Liver (tissue), 9 donors: Measurements from ENCODE around the gene FRS3. TPM values are rescaled to one million over a fixed set of nuclear protein-coding genes. Genes with fewer than 3 reads are reported as not detected.
A peak's percentile ranks its signal among the peaks of the same experiment; 100 is the strongest.

Experiments
- DNase-seq: peaks from one replicate; pipeline ENCODE4 v3.0.0-alpha.2; 2017; ENCODE audit warnings: low spot score
- H3K27ac ChIP-seq, 2 donors: one replicate each; pipeline ENCODE4 v1.7.0; 2013; ENCODE audit warnings: inconsistent platforms in 2 of 2, low read length in 2 of 2, control low read depth in 1 of 2, low read depth in 1 of 2, mild to moderate bottlenecking in 1 of 2
- H3K27me3 ChIP-seq, 4 donors: one replicate each; pipeline versions ENCODE4 v1.6.1 to v1.7.0; 2013; ENCODE audit warnings: low read length in 3 of 4, inconsistent platforms in 1 of 4, mild to moderate bottlenecking in 1 of 4, moderate library complexity in 1 of 4; ENCODE audit not compliant: control insufficient read depth in 4 of 4, insufficient read depth in 4 of 4
- H3K36me3 ChIP-seq, 4 donors: one replicate each; pipeline versions ENCODE4 v1.6.1 to v1.7.0; 2013; ENCODE audit warnings: low read length in 3 of 4, mild to moderate bottlenecking in 3 of 4, low read depth in 1 of 4, moderate library complexity in 1 of 4; ENCODE audit not compliant: control insufficient read depth in 4 of 4, insufficient read depth in 3 of 4
- H3K4me1 ChIP-seq, 4 donors: one replicate each; pipeline versions ENCODE4 v1.6.1 to v1.7.0; 2013; ENCODE audit warnings: low read length in 3 of 4, mild to moderate bottlenecking in 3 of 4, moderate library complexity in 1 of 4; ENCODE audit not compliant: control insufficient read depth in 4 of 4, insufficient read depth in 4 of 4
- H3K4me3 ChIP-seq, 3 donors: one replicate each; pipeline versions ENCODE4 v1.6.1 to v1.7.0; 2013; ENCODE audit warnings: low read length in 3 of 3, control low read depth in 1 of 3, low read depth in 1 of 3, mild to moderate bottlenecking in 1 of 3
- H3K9ac ChIP-seq, 2 donors: one replicate each; pipeline ENCODE4 v1.7.0; 2013; ENCODE audit warnings: low read length in 2 of 2, mild to moderate bottlenecking in 2 of 2, moderate library complexity in 2 of 2, control low read depth in 1 of 2, low read depth in 1 of 2
- H3K9me3 ChIP-seq, 4 donors: one replicate each; pipeline versions ENCODE4 v1.6.1 to v1.7.0; 2013; ENCODE audit warnings: low read length in 3 of 4; ENCODE audit not compliant: control insufficient read depth in 4 of 4
- ATF3 ChIP-seq: IDR thresholded peaks from 2 replicates; pipeline ENCODE4 v1.6.1; 2016; ENCODE audit warnings: antibody characterized with exemption
- CTCF ChIP-seq: fragments of 150-350 bp; IDR thresholded peaks from 2 replicates; pipeline ENCODE4 v1.5.1; 2017; ENCODE audit warnings: improper control_type of control experiment, low read depth, low read length; ENCODE audit not compliant: missing input control
- EGR1 ChIP-seq, 2 donors: IDR thresholded peaks; 2 replicates each; pipeline ENCODE4 v1.6.1; 2016 to 2018; ENCODE audit warnings: antibody characterized with exemption in 2 of 2, low read depth in 2 of 2
- FOXA1 ChIP-seq: IDR thresholded peaks from 2 replicates; pipeline ENCODE4 v1.6.1; 2016; ENCODE audit warnings: antibody characterized with exemption
- FOXA2 ChIP-seq: IDR thresholded peaks from 2 replicates; pipeline ENCODE4 v1.6.1; 2016; ENCODE audit warnings: antibody characterized with exemption
- GABPA ChIP-seq, 2 donors: IDR thresholded peaks in 1 of 2; conservative IDR thresholded peaks in 1 of 2; 2 replicates each; pipeline ENCODE4 v1.6.1; 2016; ENCODE audit warnings: antibody characterized with exemption in 2 of 2, mild to moderate bottlenecking in 1 of 2, moderate library complexity in 1 of 2
- HNF4A ChIP-seq, 2 donors: conservative IDR thresholded peaks; 2 replicates each; pipeline ENCODE4 v1.6.1; 2016; ENCODE audit warnings: antibody characterized with exemption in 2 of 2, mild to moderate bottlenecking in 2 of 2
- HNF4G ChIP-seq: IDR thresholded peaks from 2 replicates; pipeline ENCODE4 v1.6.1; 2016; ENCODE audit warnings: antibody characterized with exemption
- JUND ChIP-seq, 2 donors: IDR thresholded peaks; 2 replicates each; pipeline ENCODE4 v1.6.1; 2016; ENCODE audit warnings: antibody characterized with exemption in 2 of 2
- MAX ChIP-seq: IDR thresholded peaks from 2 replicates; pipeline ENCODE4 v1.6.1; 2016; ENCODE audit warnings: antibody characterized with exemption
- NR2F2 ChIP-seq: IDR thresholded peaks from 2 replicates; pipeline ENCODE4 v1.6.1; 2016; ENCODE audit warnings: antibody characterized with exemption
- RAD21 ChIP-seq, 2 donors: IDR thresholded peaks; 2 replicates each; pipeline ENCODE4 v1.6.1; 2016; ENCODE audit warnings: antibody characterized with exemption in 2 of 2, mild to moderate bottlenecking in 2 of 2
- REST ChIP-seq: IDR thresholded peaks from 2 replicates; pipeline ENCODE4 v1.6.1; 2016; ENCODE audit warnings: antibody characterized with exemption, mild to moderate bottlenecking
- RXRA ChIP-seq, 2 donors: IDR thresholded peaks; 2 replicates each; pipeline ENCODE4 v1.6.1; 2017 to 2018; ENCODE audit warnings: antibody characterized with exemption in 2 of 2, mild to moderate bottlenecking in 1 of 2
- SP1 ChIP-seq: IDR thresholded peaks from 2 replicates; pipeline ENCODE4 v1.6.1; 2018; ENCODE audit warnings: antibody characterized with exemption, mild to moderate bottlenecking
- TAF1 ChIP-seq: conservative IDR thresholded peaks from 2 replicates; pipeline ENCODE4 v1.6.1; 2016; ENCODE audit warnings: antibody characterized with exemption, mild to moderate bottlenecking
- YY1 ChIP-seq: IDR thresholded peaks from 2 replicates; pipeline ENCODE4 v1.6.1; 2016; ENCODE audit warnings: antibody characterized with exemption, mild to moderate bottlenecking
- ZBTB33 ChIP-seq: IDR thresholded peaks from 2 replicates; pipeline ENCODE4 v1.6.1; 2016; ENCODE audit warnings: antibody characterized with exemption
- WGBS: extraction: QIAGEN DNeasy Blood & Tissue Kit; methylation state at CpG from one replicate; pipeline ENCODE4 v1.1.7; 2013; 5-methylcytosine and 5-hydroxymethylcytosine counted together
- polyA plus RNA-seq, 2 donors: library from polyadenylated mRNA; stranded (reverse) in 1 of 2; unstranded in 1 of 2; fragments of 200-250 nt in 1 of 2; fragments of >200 nt in 1 of 2; fragmentation: Nextera tagmentation in 1 of 2; extraction: Ambion mirVana in 1 of 2; gene quantifications; one replicate each; pipeline versions ENCODE4 v1.2.1 to v1.2.3, GENCODE V29; 2013 to 2015
- total RNA-seq, 2 donors: library from RNA; depleted of rRNA; stranded (reverse); fragments of >200 nt; gene quantifications; one replicate each; pipeline ENCODE4 v1.2.3, GENCODE V29; 2014
- donor health status: healthy.
- donor health status: healthy.
- donor health status: healthy.
- donor health status: healthy.
- donor health status: healthy.

The FRS3 gene
- total and polyA plus RNA-seq, 4 donors = 0.42 to 1.6 (median 1.3) TPM

GRCh38 chr6:41735427-41736185, 44.1 kb downstream of the FRS3 start, which contains the start of gene TFEB:
Gene TFEB (minus strand): TSS chr6:41735608. CDS start chr6:41691213, 44,395 bp downstream.
- Histone ChIP-seq H3K27ac (peak within 1 kb of the TSS; percentile 81 to 90), H3K27me3 (no peaks in the 10 kb centered on the region), H3K4me3 (peak within 1 kb of the TSS; percentile 62 to 84 (median 77)), H3K9ac (peak within 1 kb of the TSS in 1 of 2 donors; percentile 47), H3K4me1 (peaks cover 0 to 13% (median 7%) of the 10 kb centered on the region in 4 donors), H3K36me3 (no peaks in the 10 kb centered on the region), H3K9me3 (no peaks in the 10 kb centered on the region)
- 7% methylated on average over 50 of the region's 50 CpGs for WGBS
- TF ChIP-seq ZBTB33 (no peak), HNF4A (conservative IDR thresholded peaks at IDR 0.05) (no peak), SP1 (no peak), FOXA1 (no peak), NR2F2 (no peak), ATF3 (no peak), YY1 (peak; percentile 41), EGR1 (IDR thresholded peaks at IDR 0.05; ENCODE audit: low read depth in 2 of 2) (no peak), RAD21 (IDR thresholded peaks at IDR 0.05) (peak; percentile 47 to 70), TAF1 (no peak), JUND (IDR thresholded peaks at IDR 0.05) (no peak), FOXA2 (no peak), REST (no peak), MAX (no peak), RXRA (IDR thresholded peaks at IDR 0.05) (no peak), GABPA (IDR thresholded peaks at IDR 0.05 in 1 of 2, conservative IDR thresholded peaks at IDR 0.05 in 1 of 2) (peak in 1 of 2 donors; percentile 72), CTCF (peak; percentile 97), HNF4G (no peak)
- DNase-seq = peak; percentile 98
